ENCODE data around the gene DMXL1. TPM values are rescaled to one million over a fixed set of nuclear protein-coding genes. Genes with fewer than 3 reads are reported as not detected.

The DMXL1 gene
- total RNA-seq, 1 donor, result 57.6 TPM

DNA sequence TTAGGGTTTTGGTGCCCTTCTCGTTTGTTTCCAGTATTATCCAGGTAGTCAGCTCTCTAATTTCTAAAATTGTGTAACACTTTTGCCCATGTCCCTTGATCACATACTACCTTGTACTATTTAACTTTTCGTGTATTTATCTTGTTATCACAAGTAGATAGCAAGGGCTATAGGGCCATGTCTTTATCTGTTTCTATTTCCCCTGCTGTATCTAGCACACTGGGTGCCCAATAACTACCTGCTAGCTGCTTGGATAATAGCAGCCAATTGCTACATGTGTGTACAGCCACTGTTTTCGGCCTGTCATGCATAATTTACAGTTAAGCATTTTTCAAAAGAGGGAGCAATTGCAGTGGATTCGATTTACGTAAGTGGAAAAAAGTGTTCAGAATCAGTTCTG, 220.2 kb downstream of the DMXL1 start:
- H3K4me3 ChIP-seq (ENCODE audit: low read depth, low read length), result no peak overlapping the region
- TF ChIP-seq, protein P1, sequence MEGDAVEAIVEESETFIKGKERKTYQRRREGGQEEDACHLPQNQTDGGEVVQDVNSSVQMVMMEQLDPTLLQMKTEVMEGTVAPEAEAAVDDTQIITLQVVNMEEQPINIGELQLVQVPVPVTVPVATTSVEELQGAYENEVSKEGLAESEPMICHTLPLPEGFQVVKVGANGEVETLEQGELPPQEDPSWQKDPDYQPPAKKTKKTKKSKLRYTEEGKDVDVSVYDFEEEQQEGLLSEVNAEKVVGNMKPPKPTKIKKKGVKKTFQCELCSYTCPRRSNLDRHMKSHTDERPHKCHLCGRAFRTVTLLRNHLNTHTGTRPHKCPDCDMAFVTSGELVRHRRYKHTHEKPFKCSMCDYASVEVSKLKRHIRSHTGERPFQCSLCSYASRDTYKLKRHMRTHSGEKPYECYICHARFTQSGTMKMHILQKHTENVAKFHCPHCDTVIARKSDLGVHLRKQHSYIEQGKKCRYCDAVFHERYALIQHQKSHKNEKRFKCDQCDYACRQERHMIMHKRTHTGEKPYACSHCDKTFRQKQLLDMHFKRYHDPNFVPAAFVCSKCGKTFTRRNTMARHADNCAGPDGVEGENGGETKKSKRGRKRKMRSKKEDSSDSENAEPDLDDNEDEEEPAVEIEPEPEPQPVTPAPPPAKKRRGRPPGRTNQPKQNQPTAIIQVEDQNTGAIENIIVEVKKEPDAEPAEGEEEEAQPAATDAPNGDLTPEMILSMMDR (IDR thresholded peaks at IDR 0.05; ENCODE audit: insufficient read depth, low read length), result no peak
- DNase-seq (ENCODE audit: low read depth), result no peak

DNA sequence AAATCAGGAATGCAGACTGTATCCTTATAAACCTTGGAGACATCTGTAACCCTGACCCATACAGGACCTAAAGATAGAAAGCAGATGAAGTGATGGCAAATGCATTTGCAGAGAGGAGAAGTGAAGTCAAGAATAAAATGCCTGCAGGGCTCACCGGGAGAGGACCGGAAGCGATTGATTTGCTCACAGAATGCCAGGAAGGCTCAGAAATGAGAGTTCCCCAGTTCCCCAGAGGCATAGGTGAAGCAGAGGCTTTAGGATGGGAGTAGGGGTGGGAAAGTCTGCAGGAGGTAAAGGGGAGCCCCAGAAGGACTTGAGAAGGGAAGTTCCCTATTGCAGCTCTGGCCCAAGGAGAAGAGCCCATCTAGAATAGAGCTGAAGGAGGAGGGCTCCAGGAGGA, 221.0 kb downstream of the DMXL1 start:
- TF ChIP-seq, protein P1 (IDR thresholded peaks at IDR 0.05; ENCODE audit: insufficient read depth, low read length), result no peak
- no peak overlapping the region for H3K4me3 ChIP-seq (ENCODE audit: low read depth, low read length)
- DNase-seq (ENCODE audit: low read depth), result no peak

DNA sequence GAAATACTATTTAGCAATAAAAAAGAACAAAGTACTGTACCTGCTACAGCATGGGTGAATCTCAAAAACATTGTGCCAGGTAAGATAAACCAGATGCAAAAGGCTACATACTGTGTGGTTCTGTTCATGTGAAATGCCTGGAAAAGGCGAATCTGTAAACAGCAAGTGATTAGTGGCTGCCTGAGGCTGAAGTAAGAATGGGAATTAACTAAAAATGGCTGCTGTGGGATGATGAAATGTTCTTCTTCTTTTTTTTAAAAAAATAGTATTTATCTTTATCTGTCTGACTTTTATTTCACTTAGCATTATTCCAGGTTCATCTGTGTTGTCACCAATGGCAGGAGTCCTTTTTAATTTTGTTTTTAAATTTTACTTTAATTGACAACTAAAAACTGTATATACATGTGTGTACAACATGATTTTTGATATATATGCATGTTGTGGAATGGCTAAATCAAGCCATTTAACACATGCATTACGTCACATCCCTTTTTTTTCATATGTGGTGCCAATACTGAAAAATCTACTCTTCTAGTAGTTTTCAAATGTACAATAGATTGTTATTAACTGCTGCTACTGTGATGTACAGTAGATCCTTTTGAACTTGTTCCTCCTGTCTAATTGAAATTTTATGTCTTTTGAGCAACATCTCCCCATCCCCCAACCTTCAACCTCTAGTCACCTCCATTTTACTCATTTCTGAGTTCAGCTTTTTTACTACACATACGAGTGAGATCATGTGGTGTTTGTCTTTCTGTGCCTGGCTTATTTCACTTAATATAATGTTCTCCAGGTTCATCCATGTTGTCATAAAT, 222.0 kb downstream of the DMXL1 start:
- no peak for DNase-seq (ENCODE audit: low read depth)
- TF ChIP-seq, protein P1 (IDR thresholded peaks at IDR 0.05; ENCODE audit: insufficient read depth, low read length), result no peak
- no peak overlapping the region for H3K4me3 ChIP-seq (ENCODE audit: low read depth, low read length)

DNA sequence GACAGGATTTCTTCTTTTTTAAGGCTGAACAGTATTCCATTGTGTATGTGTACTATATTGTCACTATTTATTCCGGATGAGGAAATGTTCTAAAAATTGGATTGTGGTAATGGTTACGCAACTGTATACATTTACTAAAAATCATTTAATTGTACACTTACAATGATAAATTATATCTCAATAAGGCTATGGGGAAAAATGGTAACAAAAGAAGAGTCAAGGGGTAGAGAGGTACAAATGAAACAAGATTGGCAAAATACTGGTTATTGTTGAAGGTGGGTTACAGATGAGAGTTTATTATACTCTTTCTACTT, 222.6 kb downstream of the DMXL1 start:
- TF ChIP-seq, protein P1 (IDR thresholded peaks at IDR 0.05; ENCODE audit: insufficient read depth, low read length), result no peak
- no peak overlapping the region for H3K4me3 ChIP-seq (ENCODE audit: low read depth, low read length)
- no peak for DNase-seq (ENCODE audit: low read depth)

Small RNA genes within 50 kb of the gene (small RNA-seq; reads per million reads assigned to genes)
- gene LAMTOR3P2 (not detected), gene MIR5706 (not detected), gene RNU6-701P (not detected)

Other genes with a start within 250 kb of the DMXL1 start
- gene DTWD2, start 82.5 kb upstream of the DMXL1 start, total RNA-seq (ENCODE audit: low replicate concordance), result 7.7 and 9.0 TPM in 2 replicates